A549 (cell line): ENCODE measurements around the gene CCDC85A. TPM values are rescaled to one million over a fixed set of nuclear protein-coding genes. Genes with fewer than 3 reads are reported as not detected.

Experiments
- ATAC-seq, 2 experiments: fragments of 200-7000 bp in 1 of 2; fragments of >200 bp in 1 of 2; cut with Nextera tagmentation in 1 of 2; cut with Tn5 transposase in 1 of 2; 3 replicates each; pipeline versions ENCODE4 v1.8.0 to v1.9.1; 2018 to 2020; ENCODE audit warnings: mild to moderate bottlenecking in 1 of 2, moderate library complexity in 1 of 2
- CTCF ChIA-PET: fragments of 300-600 bp; sonication (Branson Sonifier 250); formaldehyde crosslinking; extraction: SDS; loops from one replicate; lab custom pipeline; 2021; ENCODE audit warnings: antibody characterized with exemption, inconsistent platforms; lab: Yijun Ruan, JAX
- POLR2A ChIA-PET: fragments of 350-600 bp; formaldehyde crosslinking; extraction: SDS; loops from one replicate; lab custom pipeline; 2021; ENCODE audit warnings: antibody characterized with exemption, inconsistent platforms; lab: Yijun Ruan, JAX
- DNase-seq, 2 experiments: peaks; one replicate each; pipeline versions ENCODE4 v3.0.0 to v3.0.0-alpha.2; 2011 to 2016; ENCODE audit warnings: low read depth in 1 of 2, low spot score in 1 of 2
- FAIRE-seq: peaks from 2 replicates; lab custom pipeline; 2011; peaks lifted over from hg19 to GRCh38; lab: Jason Lieb, UNC
- H3K27ac ChIP-seq, 2 experiments: fragments of >200 bp; sonication (Bioruptor Twin); formaldehyde crosslinking; 3 replicates each; pipeline ENCODE4 v1.5.1; 2016 to 2017
- H3K4me1 ChIP-seq: fragments of >200 bp; sonication (Bioruptor Twin); formaldehyde crosslinking; 3 replicates; pipeline ENCODE4 v1.6.1; 2016
- H3K4me2 ChIP-seq: fragments of >200 bp; sonication (Bioruptor Twin); formaldehyde crosslinking; 3 replicates; pipeline ENCODE4 v1.6.1; 2016
- H3K4me3 ChIP-seq: fragments of >200 bp; sonication (Bioruptor Twin); formaldehyde crosslinking; 3 replicates; pipeline ENCODE4 v1.5.1; 2016
- H3K9me3 ChIP-seq: fragments of >200 bp; sonication (Bioruptor Twin); formaldehyde crosslinking; 3 replicates; pipeline ENCODE4 v1.6.1; 2016
- ATOH8 ChIP-seq: fragments of 250-450 bp; sonication (Bioruptor Pico); IDR thresholded peaks from 2 replicates; pipeline ENCODE4 v1.5.0; 2020; ENCODE audit warnings: low read depth, mild to moderate bottlenecking, moderate library complexity
- CEBPB ChIP-seq, 2 experiments: fragments of >200 bp in 1 of 2; sonication (Bioruptor Twin) in 1 of 2; formaldehyde crosslinking in 1 of 2; IDR thresholded peaks; 2 replicates each; pipeline ENCODE4 v1.6.1; 2012 to 2016
- E2F6 ChIP-seq: IDR thresholded peaks from 2 replicates; pipeline ENCODE4 v1.6.1; 2012; ENCODE audit warnings: low read depth, borderline replicate concordance
- EHF ChIP-seq: fragments of 250-450 bp; sonication (Bioruptor Pico); IDR thresholded peaks from 2 replicates; pipeline ENCODE4 v1.5.0; 2020; ENCODE audit warnings: mild to moderate bottlenecking
- ELK1 ChIP-seq: fragments of 150-350 bp; IDR thresholded peaks from 2 replicates; pipeline ENCODE4 v1.6.1; 2014; ENCODE audit warnings: low read depth, mild to moderate bottlenecking, low read length
- FOSL2 ChIP-seq, 2 experiments: fragments of 450-650 bp in 1 of 2; fragments of >200 bp in 1 of 2; sonication (Bioruptor Twin) in 1 of 2; formaldehyde crosslinking; IDR thresholded peaks; 2 replicates each; pipeline versions ENCODE4 v1.5.0 to v1.6.1; 2016 to 2020; ENCODE audit warnings: mild to moderate bottlenecking in 1 of 2, moderate library complexity in 1 of 2
- FOXS1 ChIP-seq: fragments of 250-450 bp; sonication (Bioruptor Pico); IDR thresholded peaks from 2 replicates; pipeline ENCODE4 v1.5.0; 2020; ENCODE audit warnings: mild to moderate bottlenecking, moderate library complexity
- HDAC2 ChIP-seq: fragments of 200-600 bp; sonication (generic); IDR thresholded peaks from 2 replicates; pipeline ENCODE4 v1.6.1; 2016
- HOXA7 ChIP-seq: fragments of 250-450 bp; sonication (Bioruptor Pico); IDR thresholded peaks from 2 replicates; pipeline ENCODE4 v1.5.0; 2020; ENCODE audit warnings: mild to moderate bottlenecking, moderate library complexity
- HOXB13 ChIP-seq: fragments of 250-450 bp; sonication (Bioruptor Pico); IDR thresholded peaks from 2 replicates; pipeline ENCODE4 v1.5.0; 2020; ENCODE audit warnings: low read depth, mild to moderate bottlenecking, moderate library complexity
- JUNB ChIP-seq: fragments of >200 bp; sonication (Bioruptor Twin); formaldehyde crosslinking; IDR thresholded peaks from 2 replicates; pipeline ENCODE4 v1.6.1; 2016
- KDM1A ChIP-seq: fragments of 200-600 bp; sonication (generic); IDR thresholded peaks from 2 replicates; pipeline ENCODE4 v1.6.1; 2016; ENCODE audit warnings: low read depth, mild to moderate bottlenecking
- MAFK ChIP-seq: fragments of 450-650 bp; IDR thresholded peaks from 2 replicates; pipeline ENCODE4 v1.6.1; 2014; ENCODE audit not compliant: partially characterized antibody
- MYC ChIP-seq: IDR thresholded peaks from 2 replicates; pipeline ENCODE4 v1.6.1; 2012; ENCODE audit warnings: mild to moderate bottlenecking, inconsistent platforms, low read length, improper control_type of control experiment, borderline replicate concordance
- NR3C1 ChIP-seq: fragments of >200 bp; sonication (Bioruptor Twin); formaldehyde crosslinking; IDR thresholded peaks from 3 replicates; pipeline ENCODE4 v1.6.1; 2017
- PBX3 ChIP-seq: IDR thresholded peaks from 2 replicates; pipeline ENCODE4 v1.6.1; 2012
- POLR2A ChIP-seq: IDR thresholded peaks from 2 replicates; pipeline ENCODE4 v1.6.1; 2012; ENCODE audit warnings: mild to moderate bottlenecking, low read length
- RCOR1 ChIP-seq: fragments of 150-350 bp; IDR thresholded peaks from 2 replicates; pipeline ENCODE4 v1.6.1; 2014; ENCODE audit warnings: antibody characterized with exemption, low read length, low read depth
- RFX5 ChIP-seq: fragments of 450-650 bp; IDR thresholded peaks from 2 replicates; pipeline ENCODE4 v1.7.1; 2014; ENCODE audit warnings: antibody characterized with exemption, mild to moderate bottlenecking, moderate library complexity
- SMC3 ChIP-seq: fragments of >200 bp; sonication (Bioruptor Twin); formaldehyde crosslinking; IDR thresholded peaks from 3 replicates; pipeline ENCODE4 v1.6.1; 2018; ENCODE audit warnings: inconsistent platforms
- SREBF2 ChIP-seq: fragments of 450-650 bp; IDR thresholded peaks from 2 replicates; pipeline ENCODE4 v1.6.1; 2014; ENCODE audit warnings: mild to moderate bottlenecking, moderate library complexity
- ZSCAN20 ChIP-seq: fragments of 250-450 bp; sonication (Bioruptor Pico); IDR thresholded peaks from 2 replicates; pipeline ENCODE4 v1.8.0; 2022; ENCODE audit warnings: mild to moderate bottlenecking, moderate library complexity
- WGBS: methylation state at CpG from one replicate; pipeline ENCODE4 v1.1.6; 2017; ENCODE audit errors: missing lambda C conversion rate; 5-methylcytosine and 5-hydroxymethylcytosine counted together
- polyA plus RNA-seq, 4 experiments: library from polyadenylated mRNA; depleted of rRNA in 3 of 4; stranded (reverse); fragments of >200 nt; fragmentation: RNase III in 1 of 4; extraction: RNeasy Plus Mini Kit Qiagen cat#74134 plus additional on column Dnase treatment in 1 of 4; gene quantifications; 2 replicates in 3 of 4; 3 replicates in 1 of 4; pipeline ENCODE4 v1.2.3, GENCODE V29; 2011 to 2017
- TF ChIP-seq, protein P1 (sequence below): fragments of >200 bp; sonication (Bioruptor Twin); formaldehyde crosslinking; IDR thresholded peaks from 3 replicates; pipeline ENCODE4 v1.6.1; 2016

The CCDC85A gene
- polyA plus RNA-seq, 2 of the 4 experiments (the other 2 are of a cell fraction) = 0.05 to 0.30 TPM

GRCh38 chr2:56372071-56372656, 188.4 kb downstream of the CCDC85A start:
- ChIA-PET CTCF (interaction anchor here (1.2 kb wide), 1 partner anchor 9 kb away, joined by 3 read pairs; no protein-coding TSS in a partner anchor), POLR2A (no interaction called here)
- no peak for DNase-seq
- 45% methylated on average over 6 of the region's 6 CpGs for WGBS
- Histone ChIP-seq H3K9me3 (no peaks in the 10 kb centered on the region), H3K4me1 (no peaks in the 10 kb centered on the region), H3K27ac (no peak overlapping the region), H3K4me2 (no peak overlapping the region), H3K4me3 (no peak overlapping the region)
- TF ChIP-seq EHF (CRISPR knock-in tag) = no peak
- no peak for FAIRE-seq
- ATAC-seq = no peak

- CTCF ChIA-PET = no interaction called here
- no peak for DNase-seq
- H3K4me1 ChIP-seq = no peaks in the 10 kb centered on the region
- TF ChIP-seq PBX3 (no peak), MAFK (peak; percentile 47)
- TF ChIP-seq, all 56 proteins: peak for 1
- no peaks in the 10 kb centered on the region for H3K9me3 ChIP-seq
- no peak overlapping the region for H3K27ac ChIP-seq
- no peak overlapping the region for H3K4me3 ChIP-seq
- 8% methylated on average over 1 of the region's 1 CpG for WGBS
- no peak for FAIRE-seq
- POLR2A ChIA-PET = no interaction called here
- no peak overlapping the region for H3K4me2 ChIP-seq
- no peak for ATAC-seq
These were observed 191.5 kb downstream of the CCDC85A start for GRCh38 chr2:56375251-56375650.

DNA sequence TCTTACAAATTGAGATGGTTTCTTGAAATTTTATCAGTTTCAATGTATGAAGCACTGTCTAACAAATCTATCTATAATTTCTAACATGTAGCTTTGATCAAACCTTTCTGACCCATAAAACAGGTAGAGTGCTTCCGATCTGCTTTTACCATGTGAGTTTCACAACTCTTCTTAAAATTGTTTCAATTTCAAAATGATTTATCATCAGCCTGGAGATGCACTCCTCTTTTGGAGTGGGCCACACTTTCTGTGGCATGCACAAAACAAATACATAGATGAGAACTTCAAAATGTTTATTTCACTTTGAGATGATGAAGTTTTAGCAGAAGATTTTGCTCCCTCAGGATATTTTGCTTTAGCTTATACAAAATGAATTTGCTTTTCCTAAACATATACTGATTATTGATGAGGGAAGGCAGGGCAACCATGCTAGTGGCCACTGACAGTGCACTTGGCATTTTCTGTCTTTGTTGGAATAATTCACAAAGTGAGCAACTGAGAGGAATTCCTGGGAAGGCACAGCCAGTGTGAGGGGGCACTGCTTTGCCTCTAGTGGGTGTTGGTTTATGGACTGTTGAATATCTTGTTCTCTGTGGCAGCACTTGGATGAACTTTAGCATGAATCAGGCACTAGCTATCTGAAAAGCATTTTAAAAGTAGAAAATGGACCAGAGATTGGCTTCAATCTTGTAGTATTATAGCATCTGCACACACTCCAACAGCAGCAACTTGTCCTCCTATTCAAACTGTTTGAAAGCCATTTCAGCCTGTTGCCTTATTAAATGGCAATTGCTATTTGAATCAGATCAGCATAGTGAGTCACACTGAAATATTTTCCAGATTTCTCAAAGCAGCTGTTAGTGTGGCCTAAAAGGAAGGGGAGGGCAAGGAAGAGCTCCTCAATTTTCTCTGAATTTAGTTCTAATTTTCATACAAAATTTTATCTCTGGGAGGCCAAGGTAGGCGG, 193.2 kb downstream of the CCDC85A start:
- Histone ChIP-seq H3K4me2 (no peak overlapping the region), H3K4me3 (no peak overlapping the region), H3K9me3 (no peaks in the 10 kb centered on the region), H3K27ac (no peak overlapping the region), H3K4me1 (no peaks in the 10 kb centered on the region)
- ChIA-PET CTCF (interaction anchor here (1.3 to 1.4 kb wide), 2 partner anchors 9 to 22 kb away, joined by 3 to 4 read pairs; no protein-coding TSS in a partner anchor), POLR2A (no interaction called here)
- no peak for DNase-seq
- no peak for FAIRE-seq
- WGBS = 48% methylated on average over 2 of the region's 2 CpGs
- no peak for ATAC-seq
- TF ChIP-seq NR3C1 = no peak
- no peak for TF ChIP-seq POLR2A
- no peak for TF ChIP-seq ELK1
- no peak for TF ChIP-seq CEBPB (IDR thresholded peaks at IDR 0.05)
- no peak for TF ChIP-seq KDM1A
- no peak for TF ChIP-seq SMC3
- no peak for TF ChIP-seq HDAC2
- TF ChIP-seq FOXS1 (CRISPR knock-in tag) = no peak
- no peak for TF ChIP-seq JUNB
- TF ChIP-seq RFX5 = no peak
- TF ChIP-seq HOXA7 = no peak
- no peak for TF ChIP-seq MYC
- TF ChIP-seq RCOR1 = no peak
- no peak for TF ChIP-seq ZSCAN20 (CRISPR knock-in tag)
- no peak for TF ChIP-seq ATOH8 (CRISPR knock-in tag)
- no peak for TF ChIP-seq FOSL2 (IDR thresholded peaks at IDR 0.05)
- no peak for TF ChIP-seq FOSL2 (CRISPR knock-in tag; IDR thresholded peaks at IDR 0.05)
- TF ChIP-seq HOXB13 (CRISPR knock-in tag) = no peak
- TF ChIP-seq, protein P1, sequence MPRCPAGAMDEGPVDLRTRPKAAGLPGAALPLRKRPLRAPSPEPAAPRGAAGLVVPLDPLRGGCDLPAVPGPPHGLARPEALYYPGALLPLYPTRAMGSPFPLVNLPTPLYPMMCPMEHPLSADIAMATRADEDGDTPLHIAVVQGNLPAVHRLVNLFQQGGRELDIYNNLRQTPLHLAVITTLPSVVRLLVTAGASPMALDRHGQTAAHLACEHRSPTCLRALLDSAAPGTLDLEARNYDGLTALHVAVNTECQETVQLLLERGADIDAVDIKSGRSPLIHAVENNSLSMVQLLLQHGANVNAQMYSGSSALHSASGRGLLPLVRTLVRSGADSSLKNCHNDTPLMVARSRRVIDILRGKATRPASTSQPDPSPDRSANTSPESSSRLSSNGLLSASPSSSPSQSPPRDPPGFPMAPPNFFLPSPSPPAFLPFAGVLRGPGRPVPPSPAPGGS = no peak
- no peak for TF ChIP-seq SREBF2
- TF ChIP-seq E2F6 = no peak
